Osteoblast (primary cell): ENCODE data around the gene TOX3. TPM values are rescaled to one million over a fixed set of nuclear protein-coding genes. Genes with fewer than 3 reads are reported as not detected.

Source experiments
- DNase-seq: peaks from one replicate; pipeline ENCODE4 v3.0.0; 2011; ENCODE audit warnings: low spot score, mixed read lengths; ENCODE audit not compliant: insufficient read length; ENCODE audit errors: missing footprints
- H2AFZ ChIP-seq: 2 replicates; pipeline ENCODE4 v1.6.0; 2011; ENCODE audit warnings: mild to moderate bottlenecking, low read length
- H3K27ac ChIP-seq: 2 replicates; pipeline ENCODE4 v1.5.1; 2011; ENCODE audit warnings: mild to moderate bottlenecking, low read depth, low read length, moderate library complexity
- H3K27me3 ChIP-seq: 2 replicates; pipeline ENCODE4 v1.6.0; 2012; ENCODE audit warnings: mild to moderate bottlenecking, control low read depth, inconsistent platforms, low read length, moderate library complexity; ENCODE audit not compliant: insufficient read depth
- H3K36me3 ChIP-seq: 2 replicates; pipeline ENCODE4 v1.5.1; 2011; ENCODE audit warnings: mild to moderate bottlenecking, low read length, control low read depth, moderate library complexity; ENCODE audit not compliant: insufficient read depth
- H3K4me1 ChIP-seq: 2 replicates; pipeline ENCODE4 v1.5.1; 2011; ENCODE audit warnings: mild to moderate bottlenecking, low read length, control low read depth, moderate library complexity; ENCODE audit not compliant: insufficient read depth
- H3K4me2 ChIP-seq: 2 replicates; pipeline ENCODE4 v1.6.0; 2011; ENCODE audit warnings: mild to moderate bottlenecking, low read length; ENCODE audit not compliant: insufficient read depth
- H3K4me3 ChIP-seq: fragments of 200-600 bp; sonication (generic); 3 replicates; pipeline ENCODE4 v1.5.1; 2012; ENCODE audit warnings: mild to moderate bottlenecking, low read length, inconsistent platforms; ENCODE audit not compliant: insufficient read depth
- H3K79me2 ChIP-seq: 2 replicates; pipeline ENCODE4 v1.6.0; 2012; ENCODE audit warnings: mild to moderate bottlenecking, low read length, control low read depth, inconsistent platforms; ENCODE audit not compliant: insufficient read depth
- H3K9me3 ChIP-seq: 2 replicates; pipeline ENCODE4 v1.5.1; 2011; ENCODE audit warnings: low read depth, low read length, control low read depth
- H4K20me1 ChIP-seq: 2 replicates; pipeline ENCODE4 v1.6.0; 2012; ENCODE audit warnings: mild to moderate bottlenecking, low read length, control low read depth; ENCODE audit not compliant: insufficient read depth
- CTCF ChIP-seq: IDR thresholded peaks from 2 replicates; pipeline ENCODE4 v1.5.1; 2011; ENCODE audit warnings: mild to moderate bottlenecking, low read depth, low read length, moderate library complexity; ENCODE audit errors: extremely low read depth
- total RNA-seq: library from RNA; depleted of rRNA; stranded (reverse); fragments of >200 nt; gene quantifications from 2 replicates; pipeline ENCODE4 v1.2.3, GENCODE V29; 2012

TOX3 gene
- total RNA-seq, 1 donor, result not detected

DNA sequence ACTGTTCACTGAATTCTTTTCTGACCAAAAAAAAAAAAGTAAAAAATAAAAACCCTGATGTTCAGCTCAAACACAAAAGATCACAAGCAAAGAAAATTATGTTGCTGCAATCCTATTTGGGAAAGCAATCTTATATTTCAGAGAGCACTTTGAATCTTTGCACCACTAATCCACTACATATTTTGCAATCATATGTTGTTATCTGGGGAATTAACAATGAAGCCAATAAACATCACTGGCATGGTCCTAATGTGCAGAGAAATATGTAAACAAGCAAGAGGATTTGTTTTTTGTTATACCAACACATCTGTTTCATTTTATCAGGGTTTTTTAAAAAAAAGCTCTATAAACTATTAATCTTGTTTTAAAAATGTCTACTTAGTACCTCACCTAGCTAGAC is 84.1 kb downstream of the TOX3 start:
- TF ChIP-seq CTCF, result no peak
- H3K4me2 ChIP-seq, result no peak overlapping the region

GRCh38 chr16:52460639-52461178 is 86.2 kb downstream of the TOX3 start:
- TF ChIP-seq CTCF, result no peak
- Histone ChIP-seq H3K4me3 (no peak overlapping the region), H3K4me1 (no peaks in the 10 kb centered on the region), H3K27me3 (no peaks in the 10 kb centered on the region), H3K36me3 (no peaks in the 10 kb centered on the region), H3K79me2 (no peaks in the 10 kb centered on the region), H3K9me3 (no peaks in the 10 kb centered on the region), H3K4me2 (no peak overlapping the region), H2AFZ (no peak overlapping the region), H3K27ac (no peak overlapping the region), H4K20me1 (no peaks in the 10 kb centered on the region)
- DNase-seq, result no peak

More for the DNA sequence above, 84.1 kb downstream of the TOX3 start:
- no peaks in the 10 kb centered on the region for H3K79me2 ChIP-seq
- H3K4me1 ChIP-seq, result no peaks in the 10 kb centered on the region
- H3K36me3 ChIP-seq, result no peaks in the 10 kb centered on the region
- no peak for DNase-seq
- H3K4me3 ChIP-seq, result no peak overlapping the region
- H2AFZ ChIP-seq, result no peak overlapping the region
- no peak overlapping the region for H3K27ac ChIP-seq
- H3K27me3 ChIP-seq, result no peaks in the 10 kb centered on the region
- H4K20me1 ChIP-seq, result no peaks in the 10 kb centered on the region
- no peaks in the 10 kb centered on the region for H3K9me3 ChIP-seq

DNA sequence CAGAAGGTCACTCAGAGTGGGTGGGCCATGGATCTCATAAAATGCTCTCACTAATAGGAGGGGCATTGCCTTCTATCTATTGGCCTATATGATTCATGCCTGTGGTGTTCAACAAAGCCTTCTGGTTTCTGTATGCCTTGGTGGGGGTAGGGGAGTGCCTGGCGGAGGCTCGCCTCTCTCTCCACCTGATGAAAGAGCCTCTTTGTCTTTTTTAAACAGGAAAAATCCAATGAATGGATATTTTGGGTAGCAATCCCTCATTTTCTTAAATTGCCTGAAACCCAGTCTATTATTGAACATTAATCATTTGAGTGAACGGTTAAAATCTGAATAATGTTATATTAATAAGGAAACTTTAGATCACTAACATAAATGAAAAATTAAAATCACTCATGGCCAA is 90.6 kb downstream of the TOX3 start:
- no peak overlapping the region for H3K4me2 ChIP-seq
- no peaks in the 10 kb centered on the region for H3K4me1 ChIP-seq
- no peak overlapping the region for H3K4me3 ChIP-seq
- DNase-seq, result no peak
- no peak overlapping the region for H3K27ac ChIP-seq
- no peaks in the 10 kb centered on the region for H3K9me3 ChIP-seq
- H2AFZ ChIP-seq, result no peak overlapping the region
- no peak for TF ChIP-seq CTCF
- H3K36me3 ChIP-seq, result no peaks in the 10 kb centered on the region
- H4K20me1 ChIP-seq, result no peaks in the 10 kb centered on the region
- H3K27me3 ChIP-seq, result no peaks in the 10 kb centered on the region
- H3K79me2 ChIP-seq, result no peaks in the 10 kb centered on the region

GRCh38 chr16:52455549-52456277 is 91.2 kb downstream of the TOX3 start:
- Histone ChIP-seq H3K27me3 (no peaks in the 10 kb centered on the region), H3K4me1 (no peaks in the 10 kb centered on the region), H3K79me2 (no peaks in the 10 kb centered on the region), H3K27ac (no peak overlapping the region), H3K4me2 (no peak overlapping the region), H3K9me3 (no peaks in the 10 kb centered on the region), H2AFZ (no peak overlapping the region), H3K36me3 (no peaks in the 10 kb centered on the region), H3K4me3 (no peak overlapping the region), H4K20me1 (no peaks in the 10 kb centered on the region)
- DNase-seq, result no peak
- TF ChIP-seq CTCF, result no peak
